Nephron (organoid): ENCODE results near the gene NPHS1.
A peak's percentile ranks its signal among the peaks of the same experiment; 100 is the strongest.

Experiments
- H3K27ac Mint-ChIP-seq, 3 experiments: 2 replicates each; pipeline ENCODE4 v1.8.0; 2020; ENCODE audit warnings: mixed read lengths in 3 of 3, mild to moderate bottlenecking in 2 of 3, moderate library complexity in 1 of 3
- H3K27me3 Mint-ChIP-seq: 2 replicates; pipeline ENCODE4 v1.8.0; 2021; ENCODE audit warnings: low read depth, mild to moderate bottlenecking, moderate library complexity, mixed read lengths
- H3K36me3 Mint-ChIP-seq: 2 replicates; pipeline ENCODE4 v1.8.0; 2020; ENCODE audit warnings: low read depth, mixed read lengths
- H3K4me1 Mint-ChIP-seq: 2 replicates; pipeline ENCODE4 v1.8.0; 2020; ENCODE audit warnings: mixed read lengths
- H3K4me3 Mint-ChIP-seq, 3 experiments: 2 replicates each; pipeline ENCODE4 v1.8.0; 2020; ENCODE audit warnings: mild to moderate bottlenecking in 3 of 3, mixed read lengths in 3 of 3, moderate library complexity in 2 of 3
- H3K9me3 Mint-ChIP-seq: 2 replicates; pipeline ENCODE4 v1.8.0; 2020; ENCODE audit warnings: mixed read lengths
- CTCF ChIP-seq, 3 experiments: fragments of 200-600 bp; sonication (generic); IDR thresholded peaks; one replicate each; pipeline ENCODE4 v1.5.0; 2021; ENCODE audit warnings: antibody characterized with exemption in 3 of 3; ENCODE audit not compliant: unreplicated experiment in 3 of 3

The NPHS1 gene

GRCh38 chr19:35856546-35857149 lies 4.3 kb upstream of the NPHS1 start, which contains the start of gene KIRREL2:
KIRREL2 (plus strand) TSS chr19:35856911; CDS start chr19:35857120, 209 bp downstream.
- TF ChIP-seq CTCF (IDR thresholded peaks at IDR 0.05; ENCODE audit: unreplicated experiment in 3 of 3), result no peak
- H3K27ac Mint-ChIP-seq, result peak within 1 kb of the TSS in 2 of 3 experiments; percentile 94 to 98
- peaks cover 69% of the 10 kb centered on the region for H3K27me3 Mint-ChIP-seq
- peaks cover 28% of the 10 kb centered on the region for H3K4me1 Mint-ChIP-seq
- H3K9me3 Mint-ChIP-seq, result no peaks in the 10 kb centered on the region
- H3K4me3 Mint-ChIP-seq, result peak within 1 kb of the TSS; percentile 84 to 95 (median 84)
- H3K36me3 Mint-ChIP-seq, result peaks cover 4% of the 10 kb centered on the region

GRCh38 chr19:35853038-35853756 lies 893 bp upstream of the NPHS1 start:
- peaks cover 3% of the 10 kb centered on the region for H3K36me3 Mint-ChIP-seq
- peaks cover 50% of the 10 kb centered on the region for H3K27me3 Mint-ChIP-seq
- TF ChIP-seq CTCF (IDR thresholded peaks at IDR 0.05; ENCODE audit: unreplicated experiment in 3 of 3), result no peak
- peaks cover 28% of the 10 kb centered on the region for H3K4me1 Mint-ChIP-seq
- H3K4me3 Mint-ChIP-seq, result peak overlapping the region; percentile 22 to 88 (median 39)
- H3K9me3 Mint-ChIP-seq, result no peaks in the 10 kb centered on the region
- peak overlapping the region; percentile 12 to 92 (median 54) for H3K27ac Mint-ChIP-seq

GRCh38 chr19:35851213-35852028 lies 883 bp downstream of the NPHS1 start:
- Mint-ChIP-seq H3K27me3 (peaks cover 51% of the 10 kb centered on the region), H3K9me3 (no peaks in the 10 kb centered on the region), H3K36me3 (peaks cover 3% of the 10 kb centered on the region), H3K27ac (peak overlapping the region in 2 of 3 experiments; percentile 12 to 92), H3K4me1 (peaks cover 33% of the 10 kb centered on the region), H3K4me3 (peak overlapping the region; percentile 71 to 88 (median 82))
- peak in 2 of 3 experiments; percentile 26 for TF ChIP-seq CTCF (IDR thresholded peaks at IDR 0.05; ENCODE audit: unreplicated experiment in 3 of 3)

- Mint-ChIP-seq H3K27ac (peak overlapping the region in 1 of 3 experiments; percentile 65), H3K36me3 (peaks cover 12% of the 10 kb centered on the region), H3K4me3 (peak overlapping the region in 1 of 3 experiments; percentile 67), H3K4me1 (peaks cover 31% of the 10 kb centered on the region), H3K27me3 (peaks cover 59% of the 10 kb centered on the region), H3K9me3 (no peaks in the 10 kb centered on the region)
- TF ChIP-seq CTCF (IDR thresholded peaks at IDR 0.05; ENCODE audit: unreplicated experiment in 3 of 3), result no peak
Measured at GRCh38 chr19:35848919-35849505, 3.3 kb downstream of the NPHS1 start.

GRCh38 chr19:35848486-35848885 lies 3.8 kb downstream of the NPHS1 start:
- H3K27ac Mint-ChIP-seq, result peak overlapping the region in 1 of 3 experiments; percentile 65

More at GRCh38 chr19:35848486-35848885, 3.8 kb downstream of the NPHS1 start:
- H3K27me3 Mint-ChIP-seq, result peaks cover 64% of the 10 kb centered on the region
- H3K36me3 Mint-ChIP-seq, result peaks cover 15% of the 10 kb centered on the region
- H3K9me3 Mint-ChIP-seq, result no peaks in the 10 kb centered on the region
- TF ChIP-seq CTCF (IDR thresholded peaks at IDR 0.05; ENCODE audit: unreplicated experiment in 3 of 3), result no peak
- H3K4me1 Mint-ChIP-seq, result peaks cover 31% of the 10 kb centered on the region
- H3K4me3 Mint-ChIP-seq, result peak overlapping the region in 2 of 3 experiments; percentile 65 to 67
